Fibroblast of the aortic adventitia (primary cell): ENCODE data around the gene TMEM39A. TPM values are rescaled to one million over a fixed set of nuclear protein-coding genes. Genes with fewer than 3 reads are reported as not detected.

Experiments used
- DNase-seq: peaks from one replicate; pipeline ENCODE4 v3.0.0-alpha.2; 2010; ENCODE audit warnings: low read depth
- H3K4me3 ChIP-seq: 2 replicates; pipeline ENCODE4 v1.5.1; 2011; ENCODE audit warnings: low read depth, mild to moderate bottlenecking, control low read depth, low read length, moderate library complexity
- total RNA-seq: library from RNA; depleted of rRNA; stranded (reverse); fragments of >200 nt; gene quantifications from 2 replicates; pipeline ENCODE4 v1.2.3, GENCODE V29; 2012; ENCODE audit warnings: low replicate concordance
- TF ChIP-seq, protein P1 (sequence below): IDR thresholded peaks from 2 replicates; pipeline ENCODE4 v1.5.1; 2011; ENCODE audit warnings: mild to moderate bottlenecking, low read length, control low read depth, inconsistent platforms; ENCODE audit not compliant: insufficient read depth

Gene TMEM39A
- total RNA-seq, 1 donor: 56.7 TPM

DNA sequence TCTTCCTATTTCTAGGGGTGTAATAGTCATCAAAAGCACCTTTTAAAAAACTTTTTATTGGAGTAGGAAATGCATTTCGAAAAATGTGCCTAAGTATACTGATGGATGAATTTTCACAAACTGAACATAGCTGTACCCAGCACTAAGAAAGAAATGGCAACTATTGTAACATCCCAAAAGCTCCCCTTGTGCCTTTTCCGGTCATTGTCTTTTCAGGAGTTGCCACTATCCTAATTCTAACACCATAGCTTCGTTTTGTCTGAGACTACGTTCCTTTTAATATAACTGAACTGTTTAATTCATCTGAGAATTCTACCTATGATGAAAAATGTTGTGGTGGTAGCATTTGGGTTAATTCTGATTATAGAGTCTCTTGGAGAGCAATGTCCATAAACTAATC lies 36.9 kb upstream of the TMEM39A start:
- TF ChIP-seq, protein P1, sequence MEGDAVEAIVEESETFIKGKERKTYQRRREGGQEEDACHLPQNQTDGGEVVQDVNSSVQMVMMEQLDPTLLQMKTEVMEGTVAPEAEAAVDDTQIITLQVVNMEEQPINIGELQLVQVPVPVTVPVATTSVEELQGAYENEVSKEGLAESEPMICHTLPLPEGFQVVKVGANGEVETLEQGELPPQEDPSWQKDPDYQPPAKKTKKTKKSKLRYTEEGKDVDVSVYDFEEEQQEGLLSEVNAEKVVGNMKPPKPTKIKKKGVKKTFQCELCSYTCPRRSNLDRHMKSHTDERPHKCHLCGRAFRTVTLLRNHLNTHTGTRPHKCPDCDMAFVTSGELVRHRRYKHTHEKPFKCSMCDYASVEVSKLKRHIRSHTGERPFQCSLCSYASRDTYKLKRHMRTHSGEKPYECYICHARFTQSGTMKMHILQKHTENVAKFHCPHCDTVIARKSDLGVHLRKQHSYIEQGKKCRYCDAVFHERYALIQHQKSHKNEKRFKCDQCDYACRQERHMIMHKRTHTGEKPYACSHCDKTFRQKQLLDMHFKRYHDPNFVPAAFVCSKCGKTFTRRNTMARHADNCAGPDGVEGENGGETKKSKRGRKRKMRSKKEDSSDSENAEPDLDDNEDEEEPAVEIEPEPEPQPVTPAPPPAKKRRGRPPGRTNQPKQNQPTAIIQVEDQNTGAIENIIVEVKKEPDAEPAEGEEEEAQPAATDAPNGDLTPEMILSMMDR: no peak
- no peak for DNase-seq
- no peak overlapping the region for H3K4me3 ChIP-seq

DNA sequence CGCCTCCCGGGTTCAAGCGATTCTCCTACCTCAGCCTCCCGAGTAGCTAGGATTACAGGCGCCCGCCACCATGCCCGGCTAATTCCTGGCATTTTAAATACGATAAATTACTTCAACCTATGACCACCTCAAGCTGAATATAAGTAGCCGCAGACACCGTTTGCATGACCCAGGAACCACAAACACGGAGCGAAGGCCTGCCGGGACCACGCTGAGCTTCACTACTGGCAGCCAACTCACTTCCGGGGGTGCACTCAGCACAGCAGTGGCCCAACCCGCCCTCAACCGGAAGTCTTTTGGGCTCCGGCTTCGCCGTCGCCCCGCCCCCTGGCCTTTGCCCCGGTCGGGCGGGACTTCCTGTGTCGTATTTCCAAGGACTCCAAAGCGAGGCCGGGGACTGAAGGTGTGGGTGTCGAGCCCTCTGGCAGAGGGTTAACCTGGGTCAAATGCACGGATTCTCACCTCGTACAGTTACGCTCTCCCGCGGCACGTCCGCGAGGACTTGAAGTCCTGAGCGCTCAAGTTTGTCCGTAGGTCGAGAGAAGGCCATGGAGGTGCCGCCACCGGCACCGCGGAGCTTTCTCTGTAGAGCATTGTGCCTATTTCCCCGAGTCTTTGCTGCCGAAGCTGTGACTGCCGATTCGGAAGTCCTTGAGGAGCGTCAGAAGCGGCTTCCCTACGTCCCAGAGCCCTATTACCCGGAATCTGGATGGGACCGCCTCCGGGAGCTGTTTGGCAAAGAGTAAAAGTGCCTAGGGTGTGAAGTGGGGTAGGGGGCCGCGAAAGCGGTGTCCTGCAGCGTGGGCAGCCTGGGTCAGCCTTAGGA lies 35.0 kb upstream of the TMEM39A start, which contains the start of gene TIMMDC1:
TIMMDC1 (plus strand) TSS at position 362 of the 826 bp plus-strand sequence; CDS start at position 549, 187 bp downstream.
- peak within 1 kb of the TSS; percentile 94 for H3K4me3 ChIP-seq
- TF ChIP-seq, protein P1: no peak
- peak; percentile 92 for DNase-seq

DNA sequence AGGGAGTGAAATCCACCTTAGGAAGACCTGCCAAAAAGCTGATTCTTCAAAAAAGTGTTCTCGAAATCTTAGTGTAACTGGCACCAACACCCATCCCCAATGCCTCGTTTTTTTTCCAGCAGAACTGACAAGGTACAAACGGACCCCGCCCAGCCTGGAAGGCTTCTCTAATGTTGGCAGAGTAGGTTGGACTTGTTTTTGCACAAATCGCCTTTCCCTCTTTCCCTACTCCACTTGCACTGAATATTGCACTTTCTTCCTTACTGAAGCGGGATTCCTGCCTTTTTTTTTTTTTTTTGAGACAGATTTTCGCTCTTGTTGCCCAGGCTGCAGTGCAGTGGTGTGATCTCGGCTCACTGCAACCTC lies 34.4 kb upstream of the TMEM39A start:
- TF ChIP-seq, protein P1: no peak
- peak; percentile 46 for DNase-seq
- H3K4me3 ChIP-seq: peak overlapping the region; percentile 94

DNA sequence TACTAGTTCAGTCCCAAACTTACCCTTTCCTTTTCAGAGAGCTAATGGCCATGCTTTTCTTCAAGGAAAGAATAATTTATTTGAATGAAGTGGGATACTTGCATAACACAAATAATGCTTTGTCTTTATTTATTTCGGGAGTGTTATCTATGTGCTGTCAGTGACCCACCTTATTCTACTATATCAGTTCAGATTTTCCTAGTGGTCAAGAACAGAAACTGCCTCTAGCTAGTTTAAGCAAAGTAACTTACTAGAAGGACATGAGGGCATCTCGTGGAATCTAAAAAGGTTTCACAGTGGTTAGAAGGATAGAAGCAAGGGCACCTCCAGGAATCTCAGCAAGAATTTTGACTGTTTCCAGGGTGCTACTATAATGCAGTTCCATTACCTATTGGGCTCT lies 31.2 kb upstream of the TMEM39A start:
- DNase-seq: no peak
- no peak overlapping the region for H3K4me3 ChIP-seq
- TF ChIP-seq, protein P1: peak; percentile 12

DNA sequence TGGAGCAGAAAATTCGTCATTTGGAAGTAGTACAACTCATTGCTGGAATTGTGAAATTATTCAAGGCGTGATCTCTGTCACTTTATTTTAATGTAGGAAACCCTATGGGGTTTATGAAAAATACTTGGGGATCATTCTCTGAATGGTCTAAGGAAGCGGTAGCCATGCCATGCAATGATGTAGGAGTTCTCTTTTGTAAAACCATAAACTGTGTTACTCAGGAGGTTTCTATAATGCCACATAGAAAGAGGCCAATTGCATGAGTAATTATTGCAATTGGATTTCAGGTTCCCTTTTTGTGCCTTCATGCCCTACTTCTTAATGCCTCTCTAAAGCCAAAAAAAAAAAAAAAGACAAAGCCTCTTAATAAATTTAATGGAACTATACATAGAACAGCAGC lies 29.4 kb upstream of the TMEM39A start:
- DNase-seq: no peak
- TF ChIP-seq, protein P1: no peak
- no peak overlapping the region for H3K4me3 ChIP-seq

DNA sequence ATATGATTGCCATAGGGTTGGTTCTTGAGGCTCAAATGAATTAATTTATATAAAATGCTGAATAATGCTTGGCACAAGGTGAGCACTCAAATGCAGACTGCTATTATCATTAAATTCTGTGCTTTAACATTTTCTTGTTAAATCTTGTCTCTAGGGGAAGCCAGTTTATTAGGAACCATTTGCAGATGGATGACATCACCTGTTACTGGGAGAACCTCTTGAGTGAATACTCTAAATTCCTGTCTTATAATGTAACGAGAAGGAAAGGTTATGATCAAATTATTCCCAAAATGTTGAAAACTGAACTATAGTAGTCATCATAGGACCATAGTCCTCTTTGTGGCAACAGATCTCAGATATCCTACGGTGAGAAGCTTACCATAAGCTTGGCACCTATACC lies 28.7 kb upstream of the TMEM39A start:
- no peak for DNase-seq
- TF ChIP-seq, protein P1: no peak
- H3K4me3 ChIP-seq: no peak overlapping the region
